Activated T-helper 2 cell treated with anti-CD3 and anti-CD28 coated beads, Interferon-gamma antibody, Interleukin-2, Interleukin-4, amounts not matched to agents 10 μg/mL and 5 μg/mL and 100 μg/mL, durations not matched to agents 14 hours and 24 hours and 36 hours (primary cell): ENCODE data around the gene TRIM68. TPM values are rescaled to one million over a fixed set of nuclear protein-coding genes. Genes with fewer than 3 reads are reported as not detected.

Experiments
- DNase-seq: peaks from one replicate; pipeline ENCODE4 v3.0.0; 2021; ENCODE audit warnings: low spot score
- H3K27ac Mint-ChIP-seq: one replicate; pipeline ENCODE4 v1.8.0; 2021; ENCODE audit warnings: mixed read lengths
- H3K27me3 Mint-ChIP-seq: one replicate; pipeline ENCODE4 v1.8.0; 2021; ENCODE audit warnings: low read depth, mixed read lengths
- H3K36me3 Mint-ChIP-seq: one replicate; pipeline ENCODE4 v1.8.0; 2021; ENCODE audit warnings: low read depth, mixed read lengths
- H3K4me1 Mint-ChIP-seq: one replicate; pipeline ENCODE4 v1.8.0; 2021; ENCODE audit warnings: low read depth, mixed read lengths
- H3K4me3 Mint-ChIP-seq: one replicate; pipeline ENCODE4 v1.8.0; 2021; ENCODE audit warnings: low read depth, mild to moderate bottlenecking, moderate library complexity, mixed read lengths
- H3K9me3 Mint-ChIP-seq: one replicate; pipeline ENCODE4 v1.8.0; 2021; ENCODE audit warnings: mixed read lengths
- intact Hi-C: fragments of 100-400 bp; cut with micrococcal nuclease; formaldehyde crosslinking; loops from one replicate; pipeline ENCODE4 v1.15.1; 2023
- total RNA-seq: library from RNA; stranded (reverse); gene quantifications from 2 replicates; pipeline ENCODE4 v1.2.3, GENCODE V29; 2022

TRIM68 gene
- total RNA-seq, 1 donor from 2014 or later: 10.0 TPM

GRCh38 chr11:4580124-4580523 lies 27.9 kb downstream of the TRIM68 start:
- no peaks in the 10 kb centered on the region for H3K9me3 Mint-ChIP-seq
- intact Hi-C loops: no loop called here
- peaks cover 22% of the 10 kb centered on the region for H3K27me3 Mint-ChIP-seq
- H3K27ac Mint-ChIP-seq: no peak overlapping the region
- no peak overlapping the region for H3K4me3 Mint-ChIP-seq
- H3K36me3 Mint-ChIP-seq: no peaks in the 10 kb centered on the region
- peaks cover 6% of the 10 kb centered on the region for H3K4me1 Mint-ChIP-seq
- no peak for DNase-seq

DNA sequence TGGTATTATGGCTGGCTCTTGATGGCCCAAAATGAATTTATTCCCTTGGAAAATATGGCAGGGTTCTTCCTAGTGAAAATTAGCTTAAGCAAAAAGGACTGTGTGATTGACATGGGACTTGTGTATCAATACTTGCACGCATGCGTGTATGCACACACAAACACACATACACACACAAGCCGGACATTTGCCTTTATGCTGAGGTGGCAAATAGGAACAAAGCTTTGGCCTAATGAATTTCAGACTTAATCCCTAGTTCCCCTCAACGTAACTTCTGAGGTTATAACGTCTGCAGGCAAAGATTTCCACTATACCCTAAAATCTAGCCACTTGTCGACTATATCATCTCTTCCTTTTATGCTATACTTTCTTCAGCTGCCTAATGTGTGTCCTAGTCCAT lies 29.4 kb downstream of the TRIM68 start:
- Mint-ChIP-seq H3K4me3 (no peak overlapping the region), H3K4me1 (peaks cover 6% of the 10 kb centered on the region), H3K9me3 (no peaks in the 10 kb centered on the region), H3K36me3 (no peaks in the 10 kb centered on the region), H3K27me3 (peaks cover 20% of the 10 kb centered on the region), H3K27ac (no peak overlapping the region)
- DNase-seq: no peak
- intact Hi-C loops: no loop called here

DNA sequence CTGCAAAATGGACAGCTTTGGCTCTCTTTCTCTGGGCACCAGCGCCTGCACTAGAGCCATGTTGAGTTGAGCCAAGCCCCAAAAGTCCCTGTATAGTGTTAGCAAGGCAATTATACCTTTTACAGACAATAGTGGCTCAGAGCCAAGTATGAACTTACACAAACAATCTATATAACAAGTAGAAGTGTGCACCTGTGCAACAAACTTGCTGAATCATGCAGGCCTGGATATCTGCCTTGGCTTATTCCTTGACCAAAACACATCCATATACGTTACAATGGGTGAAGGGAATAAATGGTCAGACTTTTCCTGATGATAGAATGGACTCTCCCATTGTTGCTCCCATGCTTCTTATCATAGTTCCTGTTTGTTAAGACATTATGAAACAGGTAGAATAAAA lies 30.3 kb downstream of the TRIM68 start:
- Mint-ChIP-seq H3K27me3 (peaks cover 19% of the 10 kb centered on the region), H3K27ac (no peak overlapping the region), H3K4me1 (peaks cover 6% of the 10 kb centered on the region), H3K9me3 (no peaks in the 10 kb centered on the region), H3K4me3 (no peak overlapping the region), H3K36me3 (no peaks in the 10 kb centered on the region)
- intact Hi-C loops: no loop called here
- no peak for DNase-seq

DNA sequence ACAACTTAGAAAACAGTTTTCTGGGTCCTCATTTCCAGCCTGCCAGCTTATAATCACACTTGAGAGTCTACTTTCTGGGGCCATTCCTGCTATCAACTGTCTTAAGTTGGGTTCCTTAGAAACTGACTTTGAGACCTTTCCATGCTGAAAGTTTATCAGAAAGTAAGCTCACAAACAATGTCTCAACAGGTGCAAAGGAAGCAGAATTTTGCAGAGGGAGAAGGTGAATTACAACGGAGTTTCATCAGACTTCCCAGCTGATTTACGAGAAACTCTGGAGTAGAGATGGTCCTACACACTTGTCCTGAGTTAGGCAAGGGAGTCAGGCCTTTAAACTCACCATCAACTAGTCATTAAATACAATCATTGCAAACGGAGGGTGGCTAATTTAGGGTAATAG lies 31.2 kb downstream of the TRIM68 start:
- H3K9me3 Mint-ChIP-seq: no peaks in the 10 kb centered on the region
- intact Hi-C loops: no loop called here
- peaks cover 6% of the 10 kb centered on the region for H3K4me1 Mint-ChIP-seq
- no peak for DNase-seq
- no peak overlapping the region for H3K27ac Mint-ChIP-seq
- no peak overlapping the region for H3K4me3 Mint-ChIP-seq
- H3K27me3 Mint-ChIP-seq: peaks cover 22% of the 10 kb centered on the region
- H3K36me3 Mint-ChIP-seq: no peaks in the 10 kb centered on the region

DNA sequence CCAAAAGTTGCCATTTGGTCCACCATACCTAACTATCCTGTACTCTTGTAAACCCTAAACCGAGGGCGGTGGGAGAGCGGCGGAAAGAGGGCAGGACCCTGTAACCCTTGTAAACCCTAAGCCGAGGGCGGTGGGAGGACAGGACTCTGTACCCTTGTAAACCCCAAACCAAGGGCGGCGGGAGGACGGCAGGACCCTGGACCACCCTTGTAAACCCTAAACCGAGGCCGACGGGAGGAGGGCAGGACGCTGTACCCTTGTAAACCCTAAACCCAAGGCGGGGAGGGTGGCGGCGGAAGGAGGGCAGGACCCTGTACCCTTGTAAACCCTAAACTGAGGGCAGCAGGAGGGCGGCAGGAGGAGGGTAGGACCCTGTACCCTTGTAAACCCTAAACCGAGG lies 39.0 kb downstream of the TRIM68 start:
- intact Hi-C loops: no loop called here
- H3K27ac Mint-ChIP-seq: no peak overlapping the region

DNA sequence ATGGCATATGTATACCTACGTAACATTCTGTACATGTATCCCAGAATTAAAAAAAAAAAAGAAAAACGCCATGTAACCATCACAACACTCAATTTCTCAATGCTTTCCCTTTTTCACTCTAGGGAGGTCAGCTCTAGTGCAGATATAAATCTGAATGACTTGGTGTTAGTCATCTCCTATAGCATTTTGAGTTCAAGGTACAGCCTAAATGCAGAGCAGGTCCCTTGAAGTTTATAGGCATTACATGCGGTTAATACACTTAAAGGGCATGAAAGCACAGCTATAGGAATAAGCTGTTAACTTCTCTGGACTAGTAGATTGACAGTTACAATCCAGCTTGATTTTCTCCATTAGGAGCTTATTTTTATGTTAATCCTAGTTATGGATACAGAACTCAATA lies 42.7 kb downstream of the TRIM68 start:
- intact Hi-C loops: no loop called here
- Mint-ChIP-seq H3K36me3 (no peaks in the 10 kb centered on the region), H3K4me1 (no peaks in the 10 kb centered on the region), H3K9me3 (peaks cover 7% of the 10 kb centered on the region), H3K4me3 (no peak overlapping the region), H3K27ac (no peak overlapping the region), H3K27me3 (peaks cover 2% of the 10 kb centered on the region)
- DNase-seq: no peak

More for the DNA sequence above, 39.0 kb downstream of the TRIM68 start:
- DNase-seq: no peak
- Mint-ChIP-seq H3K4me3 (no peak overlapping the region), H3K36me3 (no peaks in the 10 kb centered on the region), H3K9me3 (peaks cover 4% of the 10 kb centered on the region), H3K27me3 (peaks cover 6% of the 10 kb centered on the region), H3K4me1 (no peaks in the 10 kb centered on the region)

DNA sequence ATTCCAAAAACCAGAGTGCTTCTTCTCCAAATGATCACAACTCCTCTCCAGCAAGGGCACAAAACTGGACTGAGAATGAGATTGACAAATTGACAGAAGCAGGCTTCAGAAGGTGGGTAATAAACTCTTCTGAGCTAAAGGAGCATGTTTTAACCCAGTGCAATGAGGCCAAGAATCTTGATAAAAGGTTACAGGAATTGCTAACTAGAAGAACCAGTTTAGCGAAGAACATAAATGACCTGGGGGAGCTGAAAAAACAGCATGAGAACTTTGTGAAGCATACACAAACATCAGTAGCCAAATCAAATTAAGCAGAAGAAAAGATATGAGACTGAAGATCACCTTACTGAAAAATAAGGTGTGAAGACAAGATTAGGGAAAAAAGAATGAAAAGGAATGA lies 47.6 kb downstream of the TRIM68 start:
- Mint-ChIP-seq H3K27me3 (peaks cover 6% of the 10 kb centered on the region), H3K4me3 (no peak overlapping the region), H3K9me3 (peaks cover 7% of the 10 kb centered on the region), H3K4me1 (no peaks in the 10 kb centered on the region), H3K27ac (no peak overlapping the region), H3K36me3 (no peaks in the 10 kb centered on the region)
- intact Hi-C loops: no loop called here
- no peak for DNase-seq

GRCh38 chr11:4559527-4560440 lies 48.2 kb downstream of the TRIM68 start:
- Mint-ChIP-seq H3K4me1 (no peaks in the 10 kb centered on the region), H3K36me3 (no peaks in the 10 kb centered on the region), H3K9me3 (peaks cover 7% of the 10 kb centered on the region), H3K27ac (no peak overlapping the region), H3K4me3 (no peak overlapping the region), H3K27me3 (peaks cover 6% of the 10 kb centered on the region)
- intact Hi-C loops: no loop called here
- no peak for DNase-seq

DNA sequence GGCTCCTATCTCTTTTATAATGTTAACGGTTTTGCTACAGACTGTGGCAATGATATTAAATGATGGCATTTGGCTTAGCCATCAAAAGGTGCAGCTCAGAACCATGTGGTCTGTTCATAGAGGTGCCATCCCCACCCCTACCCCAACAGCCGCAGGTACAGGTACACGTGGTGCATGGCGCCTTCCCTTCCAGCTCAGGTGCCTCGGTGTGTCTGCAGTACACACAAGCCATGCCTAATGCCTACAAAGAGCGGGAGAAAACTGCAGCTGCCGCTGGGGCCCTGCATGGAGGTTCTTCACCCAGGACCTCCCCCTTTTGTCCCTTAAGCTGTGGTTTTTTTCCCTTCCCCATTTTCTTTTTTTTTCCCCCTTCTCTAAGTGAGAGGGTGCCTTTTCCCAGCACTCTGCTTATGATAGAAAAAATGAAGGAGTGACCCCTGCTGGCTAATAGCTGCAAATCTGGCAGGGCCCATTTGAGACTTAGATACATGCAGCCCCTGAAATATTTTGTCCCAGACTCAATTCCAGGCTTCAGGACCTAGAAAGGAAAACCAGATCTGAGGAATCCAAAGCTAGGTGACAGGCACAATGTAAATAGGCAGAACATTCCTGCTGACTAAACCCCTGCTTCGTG lies 56.6 kb downstream of the TRIM68 start:
- no peaks in the 10 kb centered on the region for H3K36me3 Mint-ChIP-seq
- no peaks in the 10 kb centered on the region for H3K9me3 Mint-ChIP-seq
- intact Hi-C loops: loop anchor here (1.0 kb wide), 1 partner anchor 364 kb away; no protein-coding TSS in a partner anchor
- H3K27ac Mint-ChIP-seq: no peak overlapping the region
- peaks cover 4% of the 10 kb centered on the region for H3K27me3 Mint-ChIP-seq
- no peak overlapping the region for H3K4me3 Mint-ChIP-seq
- H3K4me1 Mint-ChIP-seq: no peaks in the 10 kb centered on the region
- DNase-seq: no peak

Other genes with a start within 250 kb of the TRIM68 start
- not detected in 2 replicates for gene OR52B4, start 239.8 kb downstream of the TRIM68 start, total RNA-seq
- 31.9 and 34.9 TPM in 2 replicates for gene TRIM21, start 214.5 kb downstream of the TRIM68 start, total RNA-seq
- gene OR52K2, start 158.9 kb downstream of the TRIM68 start, total RNA-seq: not detected in 2 replicates
- gene OR52K1, start 125.6 kb downstream of the TRIM68 start, total RNA-seq: not detected in 2 replicates
- gene OR52M1, start 63.0 kb downstream of the TRIM68 start, total RNA-seq: not detected in 2 replicates
- gene OR52I2, start 26.5 kb downstream of the TRIM68 start, total RNA-seq: not detected in 2 replicates
- gene OR52I1, start 14.2 kb downstream of the TRIM68 start, total RNA-seq: not detected in 2 replicates
- not detected in 2 replicates for gene OR51D1, start 29.2 kb upstream of the TRIM68 start, total RNA-seq
- not detected in 2 replicates for gene OR51E1, start 35.8 kb upstream of the TRIM68 start, total RNA-seq
- not detected in 2 replicates for gene OR51E2, start 89.6 kb upstream of the TRIM68 start, total RNA-seq
- not detected in 2 replicates for gene MMP26, start 96.6 kb upstream of the TRIM68 start, total RNA-seq
- gene OR51F1, start 161.7 kb upstream of the TRIM68 start, total RNA-seq: not detected in 2 replicates
- gene OR52R1, start 196.1 kb upstream of the TRIM68 start, total RNA-seq: not detected in 2 replicates
- not detected in 2 replicates for gene OR51F2, start 213.1 kb upstream of the TRIM68 start, total RNA-seq
- gene OR51S1, start 241.0 kb upstream of the TRIM68 start, total RNA-seq: not detected in 2 replicates